PC-9 (cell line): ENCODE measurements around the gene ZNF618. TPM values are rescaled to one million over a fixed set of nuclear protein-coding genes. Genes with fewer than 3 reads are reported as not detected.

Experiments used
- BruUV-seq: library from RNA; stranded (reverse); fragments of 400-500 nt; replicated peaks from 2 replicates; lab custom pipeline; 2021; lab: Mats Ljungman, UMichigan
- CTCF ChIA-PET: fragments of 300-600 bp; sonication (Branson Sonifier 250); formaldehyde crosslinking; loops from one replicate; lab custom pipeline; 2022; ENCODE audit warnings: antibody characterized with exemption; lab: Charles Lee
- POLR2A ChIA-PET: fragments of 300-600 bp; sonication (Branson Sonifier 250); formaldehyde crosslinking; loops from one replicate; lab custom pipeline; 2022; ENCODE audit warnings: antibody characterized with exemption; ENCODE audit not compliant: unreplicated experiment; lab: Charles Lee
- DNase-seq, 2 experiments: peaks; one replicate each; pipeline versions ENCODE4 v3.0.0 to v3.0.0-alpha.2; 2015 to 2022; ENCODE audit warnings: mixed read lengths in 1 of 2
- H2AFZ ChIP-seq: fragments of 200-600 bp; sonication (generic); 2 replicates; pipeline ENCODE4 v1.8.1; 2017; ENCODE audit warnings: antibody characterized with exemption
- H3F3A ChIP-seq: fragments of 200-600 bp; sonication (generic); 2 replicates; pipeline ENCODE4 v1.8.1; 2017; ENCODE audit warnings: antibody characterized with exemption, mild to moderate bottlenecking, low read depth; ENCODE audit not compliant: insufficient read depth
- H3K27ac ChIP-seq: fragments of 200-600 bp; sonication (generic); 2 replicates; pipeline ENCODE4 v1.6.1; 2016; ENCODE audit warnings: mixed run types
- H3K27me3 ChIP-seq: fragments of 200-600 bp; sonication (generic); 2 replicates; pipeline ENCODE4 v1.6.1; 2016; ENCODE audit warnings: low read depth, mixed run types; ENCODE audit not compliant: insufficient read depth
- H3K36me3 ChIP-seq: fragments of 200-600 bp; sonication (generic); 2 replicates; pipeline ENCODE4 v1.6.1; 2016; ENCODE audit warnings: low read depth, mixed run types
- H3K4me1 ChIP-seq: fragments of 200-600 bp; sonication (generic); replicated peaks from 2 replicates; pipeline ENCODE4 v1.6.1; 2016; ENCODE audit warnings: mixed run types; ENCODE audit not compliant: insufficient read depth
- H3K4me2 ChIP-seq: fragments of 200-600 bp; sonication (generic); 2 replicates; pipeline ENCODE4 v1.6.1; 2017; ENCODE audit warnings: mixed run types
- H3K4me3 ChIP-seq: fragments of 200-600 bp; sonication (generic); 2 replicates; pipeline ENCODE4 v1.6.1; 2016; ENCODE audit warnings: mixed run types
- H3K79me2 ChIP-seq: fragments of 200-600 bp; sonication (generic); 2 replicates; pipeline ENCODE4 v1.6.1; 2017; ENCODE audit warnings: low read depth, mixed run types
- H3K9me2 ChIP-seq: fragments of 200-600 bp; sonication (generic); 2 replicates; pipeline ENCODE4 v1.8.1; 2017; ENCODE audit warnings: mild to moderate bottlenecking; ENCODE audit not compliant: insufficient read depth
- H3K9me3 ChIP-seq: fragments of 200-600 bp; sonication (generic); 2 replicates; pipeline ENCODE4 v1.8.1; 2016; ENCODE audit warnings: low read depth; ENCODE audit not compliant: insufficient read depth
- H4K20me1 ChIP-seq: fragments of 200-600 bp; sonication (generic); 2 replicates; pipeline ENCODE4 v1.8.1; 2017; ENCODE audit not compliant: insufficient read depth
- EZH2 ChIP-seq: fragments of 200-600 bp; sonication (generic); IDR thresholded peaks from 2 replicates; pipeline ENCODE4 v1.8.0; 2017; ENCODE audit warnings: antibody characterized with exemption, low read depth
- intact Hi-C: fragments of 100-400 bp; cut with micrococcal nuclease; formaldehyde crosslinking; loops from one replicate; pipeline ENCODE4 v1.10.0; 2022; ENCODE audit not compliant: unreplicated experiment
- total RNA-seq: library from RNA; stranded (reverse); gene quantifications from 2 replicates; pipeline ENCODE4 v1.2.3, GENCODE V29; 2021
- TF ChIP-seq, protein P1 (sequence below): fragments of 200-600 bp; sonication (generic); conservative IDR thresholded peaks from 2 replicates; pipeline ENCODE4 v1.6.1; 2017; ENCODE audit warnings: mixed run types, antibody characterized with exemption, mild to moderate bottlenecking, moderate library complexity

ZNF618 gene
- total RNA-seq, 1 experiment from 2014 or later, result 0.20 TPM

- intact Hi-C loops, result no loop called here
- Histone ChIP-seq H3F3A (no peaks in the 10 kb centered on the region), H3K79me2 (no peaks in the 10 kb centered on the region), H4K20me1 (no peaks in the 10 kb centered on the region), H3K4me3 (no peak overlapping the region), H2AFZ (no peak overlapping the region), H3K4me2 (no peak overlapping the region), H3K27me3 (peaks cover 65% of the 10 kb centered on the region), H3K9me2 (no peaks in the 10 kb centered on the region), H3K4me1 (no peaks in the 10 kb centered on the region), H3K9me3 (no peaks in the 10 kb centered on the region), H3K36me3 (no peaks in the 10 kb centered on the region), H3K27ac (no peak overlapping the region)
- TF ChIP-seq, protein P1, sequence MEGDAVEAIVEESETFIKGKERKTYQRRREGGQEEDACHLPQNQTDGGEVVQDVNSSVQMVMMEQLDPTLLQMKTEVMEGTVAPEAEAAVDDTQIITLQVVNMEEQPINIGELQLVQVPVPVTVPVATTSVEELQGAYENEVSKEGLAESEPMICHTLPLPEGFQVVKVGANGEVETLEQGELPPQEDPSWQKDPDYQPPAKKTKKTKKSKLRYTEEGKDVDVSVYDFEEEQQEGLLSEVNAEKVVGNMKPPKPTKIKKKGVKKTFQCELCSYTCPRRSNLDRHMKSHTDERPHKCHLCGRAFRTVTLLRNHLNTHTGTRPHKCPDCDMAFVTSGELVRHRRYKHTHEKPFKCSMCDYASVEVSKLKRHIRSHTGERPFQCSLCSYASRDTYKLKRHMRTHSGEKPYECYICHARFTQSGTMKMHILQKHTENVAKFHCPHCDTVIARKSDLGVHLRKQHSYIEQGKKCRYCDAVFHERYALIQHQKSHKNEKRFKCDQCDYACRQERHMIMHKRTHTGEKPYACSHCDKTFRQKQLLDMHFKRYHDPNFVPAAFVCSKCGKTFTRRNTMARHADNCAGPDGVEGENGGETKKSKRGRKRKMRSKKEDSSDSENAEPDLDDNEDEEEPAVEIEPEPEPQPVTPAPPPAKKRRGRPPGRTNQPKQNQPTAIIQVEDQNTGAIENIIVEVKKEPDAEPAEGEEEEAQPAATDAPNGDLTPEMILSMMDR, result no peak
- TF ChIP-seq EZH2, result no peak
- ChIA-PET CTCF (no interaction called here), POLR2A (no interaction called here)
- no peak for DNase-seq
- BruUV-seq, result no TSS peak
Observed at GRCh38 chr9:113943112-113944009, 67.3 kb downstream of the ZNF618 start.

GRCh38 chr9:113945784-113946183 is 69.7 kb downstream of the ZNF618 start:
- intact Hi-C loops, result no loop called here
- no peak overlapping the region for H3K4me3 ChIP-seq
- no peak overlapping the region for H3K4me2 ChIP-seq
- no peaks in the 10 kb centered on the region for H3K9me3 ChIP-seq
- H3K9me2 ChIP-seq, result no peaks in the 10 kb centered on the region
- TF ChIP-seq, protein P1, result no peak
- DNase-seq, result no peak
- H3K79me2 ChIP-seq, result no peaks in the 10 kb centered on the region
- H3K27me3 ChIP-seq, result peaks cover 86% of the 10 kb centered on the region
- H3K27ac ChIP-seq, result no peak overlapping the region
- no peaks in the 10 kb centered on the region for H3K4me1 ChIP-seq
- ChIA-PET POLR2A (no interaction called here), CTCF (no interaction called here)
- no TSS peak for BruUV-seq
- H3F3A ChIP-seq, result no peaks in the 10 kb centered on the region
- H4K20me1 ChIP-seq, result no peaks in the 10 kb centered on the region
- H3K36me3 ChIP-seq, result no peaks in the 10 kb centered on the region
- no peak overlapping the region for H2AFZ ChIP-seq

DNA sequence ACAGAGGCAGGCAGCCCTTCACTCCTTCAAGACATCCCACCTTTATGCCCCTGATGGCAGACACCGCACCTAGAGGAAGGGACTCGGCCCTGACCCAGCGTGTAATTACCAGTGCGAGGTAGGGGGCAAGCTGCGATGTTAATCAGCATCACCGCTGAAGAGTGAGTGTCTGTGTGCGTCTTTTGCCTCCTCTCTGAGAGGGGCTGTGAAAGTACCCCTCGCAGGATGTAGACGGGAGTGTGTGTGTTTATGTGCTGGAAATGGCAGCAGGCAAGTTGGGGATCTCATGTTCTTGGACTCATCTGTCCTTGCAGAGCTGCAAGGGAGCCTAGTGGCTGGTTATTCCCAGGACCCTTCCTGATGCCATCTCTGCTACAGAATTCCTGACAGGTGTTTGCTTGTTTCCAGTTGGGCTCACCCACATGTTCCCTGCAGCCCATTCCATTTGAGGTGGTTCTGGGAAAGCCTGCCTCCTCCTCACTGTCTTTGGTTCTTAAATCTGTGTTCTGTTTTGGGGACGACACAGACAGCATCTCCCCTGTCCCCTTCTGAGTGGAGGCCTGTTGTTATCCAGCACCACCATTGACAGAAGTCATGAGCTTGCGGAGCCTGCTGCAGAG is 70.5 kb downstream of the ZNF618 start:
- no peak overlapping the region for H3K4me3 ChIP-seq
- no peaks in the 10 kb centered on the region for H3K79me2 ChIP-seq
- intact Hi-C loops, result no loop called here
- H3K27ac ChIP-seq, result no peak overlapping the region
- no peaks in the 10 kb centered on the region for H3F3A ChIP-seq
- BruUV-seq, result no TSS peak
- no peak overlapping the region for H2AFZ ChIP-seq
- no peak for DNase-seq
- H3K9me2 ChIP-seq, result no peaks in the 10 kb centered on the region
- H3K4me2 ChIP-seq, result no peak overlapping the region
- H3K27me3 ChIP-seq, result peaks cover 89% of the 10 kb centered on the region
- ChIA-PET CTCF (no interaction called here), POLR2A (no interaction called here)
- H4K20me1 ChIP-seq, result no peaks in the 10 kb centered on the region
- no peaks in the 10 kb centered on the region for H3K36me3 ChIP-seq
- H3K9me3 ChIP-seq, result no peaks in the 10 kb centered on the region
- no peaks in the 10 kb centered on the region for H3K4me1 ChIP-seq
- TF ChIP-seq, protein P1, result no peak
- TF ChIP-seq EZH2, result no peak
